ENCODE results near the gene SHISAL2A. TPM values are rescaled to one million over a fixed set of nuclear protein-coding genes. Genes with fewer than 3 reads are reported as not detected.
A peak's percentile ranks its signal among the peaks of the same experiment; 100 is the strongest.

The SHISAL2A gene
- total and polyA plus RNA-seq, 4 donors, result 0.14 to 0.33 (median 0.22) TPM; not detected in 1

DNA sequence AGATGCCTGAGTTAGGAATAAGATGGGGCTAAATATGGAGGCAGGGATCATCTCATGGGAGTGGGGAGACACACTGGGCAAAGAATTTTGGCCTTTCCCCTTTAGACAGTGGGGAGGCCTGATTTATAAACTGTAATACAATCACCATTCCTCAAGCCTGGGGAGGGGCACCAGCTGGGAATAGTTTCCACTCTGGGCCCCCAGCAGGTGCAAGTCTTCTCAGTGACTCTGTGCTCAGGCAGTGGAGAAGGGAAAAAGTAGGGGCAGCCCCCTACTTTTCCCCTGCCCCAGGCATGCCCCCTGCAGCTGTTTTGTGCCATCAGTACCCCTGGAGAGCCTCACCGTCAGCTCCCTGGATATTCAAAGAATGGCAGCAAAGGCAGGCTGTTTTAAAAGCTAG is 46.1 kb downstream of the SHISAL2A start:
- TF ChIP-seq, protein P1, sequence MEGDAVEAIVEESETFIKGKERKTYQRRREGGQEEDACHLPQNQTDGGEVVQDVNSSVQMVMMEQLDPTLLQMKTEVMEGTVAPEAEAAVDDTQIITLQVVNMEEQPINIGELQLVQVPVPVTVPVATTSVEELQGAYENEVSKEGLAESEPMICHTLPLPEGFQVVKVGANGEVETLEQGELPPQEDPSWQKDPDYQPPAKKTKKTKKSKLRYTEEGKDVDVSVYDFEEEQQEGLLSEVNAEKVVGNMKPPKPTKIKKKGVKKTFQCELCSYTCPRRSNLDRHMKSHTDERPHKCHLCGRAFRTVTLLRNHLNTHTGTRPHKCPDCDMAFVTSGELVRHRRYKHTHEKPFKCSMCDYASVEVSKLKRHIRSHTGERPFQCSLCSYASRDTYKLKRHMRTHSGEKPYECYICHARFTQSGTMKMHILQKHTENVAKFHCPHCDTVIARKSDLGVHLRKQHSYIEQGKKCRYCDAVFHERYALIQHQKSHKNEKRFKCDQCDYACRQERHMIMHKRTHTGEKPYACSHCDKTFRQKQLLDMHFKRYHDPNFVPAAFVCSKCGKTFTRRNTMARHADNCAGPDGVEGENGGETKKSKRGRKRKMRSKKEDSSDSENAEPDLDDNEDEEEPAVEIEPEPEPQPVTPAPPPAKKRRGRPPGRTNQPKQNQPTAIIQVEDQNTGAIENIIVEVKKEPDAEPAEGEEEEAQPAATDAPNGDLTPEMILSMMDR (IDR thresholded peaks at IDR 0.05; ENCODE audit: low read depth, low read length, missing input control), result no peak
- TF ChIP-seq NR2F2 (IDR thresholded peaks at IDR 0.05), result no peak
- TF ChIP-seq SP1 (IDR thresholded peaks at IDR 0.05), result no peak
- no peak for TF ChIP-seq EGR1 (IDR thresholded peaks at IDR 0.05; ENCODE audit: low read depth in 2 of 2)
- TF ChIP-seq JUND (IDR thresholded peaks at IDR 0.05), result no peak
- no peak for TF ChIP-seq RAD21 (IDR thresholded peaks at IDR 0.05)
- TF ChIP-seq, protein P2, sequence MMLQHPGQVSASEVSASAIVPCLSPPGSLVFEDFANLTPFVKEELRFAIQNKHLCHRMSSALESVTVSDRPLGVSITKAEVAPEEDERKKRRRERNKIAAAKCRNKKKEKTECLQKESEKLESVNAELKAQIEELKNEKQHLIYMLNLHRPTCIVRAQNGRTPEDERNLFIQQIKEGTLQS (IDR thresholded peaks at IDR 0.05), result no peak
- no peak for TF ChIP-seq TAF1 (conservative IDR thresholded peaks at IDR 0.05)
- TF ChIP-seq FOXA2 (IDR thresholded peaks at IDR 0.05), result no peak
- no peak for TF ChIP-seq FOXA1 (IDR thresholded peaks at IDR 0.05)
- no peak for TF ChIP-seq YY1 (IDR thresholded peaks at IDR 0.05)
- TF ChIP-seq HNF4A (conservative IDR thresholded peaks at IDR 0.05), result no peak
- TF ChIP-seq, protein P3, sequence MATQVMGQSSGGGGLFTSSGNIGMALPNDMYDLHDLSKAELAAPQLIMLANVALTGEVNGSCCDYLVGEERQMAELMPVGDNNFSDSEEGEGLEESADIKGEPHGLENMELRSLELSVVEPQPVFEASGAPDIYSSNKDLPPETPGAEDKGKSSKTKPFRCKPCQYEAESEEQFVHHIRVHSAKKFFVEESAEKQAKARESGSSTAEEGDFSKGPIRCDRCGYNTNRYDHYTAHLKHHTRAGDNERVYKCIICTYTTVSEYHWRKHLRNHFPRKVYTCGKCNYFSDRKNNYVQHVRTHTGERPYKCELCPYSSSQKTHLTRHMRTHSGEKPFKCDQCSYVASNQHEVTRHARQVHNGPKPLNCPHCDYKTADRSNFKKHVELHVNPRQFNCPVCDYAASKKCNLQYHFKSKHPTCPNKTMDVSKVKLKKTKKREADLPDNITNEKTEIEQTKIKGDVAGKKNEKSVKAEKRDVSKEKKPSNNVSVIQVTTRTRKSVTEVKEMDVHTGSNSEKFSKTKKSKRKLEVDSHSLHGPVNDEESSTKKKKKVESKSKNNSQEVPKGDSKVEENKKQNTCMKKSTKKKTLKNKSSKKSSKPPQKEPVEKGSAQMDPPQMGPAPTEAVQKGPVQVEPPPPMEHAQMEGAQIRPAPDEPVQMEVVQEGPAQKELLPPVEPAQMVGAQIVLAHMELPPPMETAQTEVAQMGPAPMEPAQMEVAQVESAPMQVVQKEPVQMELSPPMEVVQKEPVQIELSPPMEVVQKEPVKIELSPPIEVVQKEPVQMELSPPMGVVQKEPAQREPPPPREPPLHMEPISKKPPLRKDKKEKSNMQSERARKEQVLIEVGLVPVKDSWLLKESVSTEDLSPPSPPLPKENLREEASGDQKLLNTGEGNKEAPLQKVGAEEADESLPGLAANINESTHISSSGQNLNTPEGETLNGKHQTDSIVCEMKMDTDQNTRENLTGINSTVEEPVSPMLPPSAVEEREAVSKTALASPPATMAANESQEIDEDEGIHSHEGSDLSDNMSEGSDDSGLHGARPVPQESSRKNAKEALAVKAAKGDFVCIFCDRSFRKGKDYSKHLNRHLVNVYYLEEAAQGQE (IDR thresholded peaks at IDR 0.05), result no peak
- Histone ChIP-seq H3K4me1 (ENCODE audit: control insufficient read depth in 4 of 4, insufficient read depth in 4 of 4, low read length in 3 of 4) (peaks cover 5 to 26% (median 21%) of the 10 kb centered on the region in 4 donors), H3K27ac (ENCODE audit: low read depth in 1 of 2, low read length in 2 of 2) (no peak overlapping the region), H3K27me3 (ENCODE audit: control insufficient read depth in 4 of 4, insufficient read depth in 4 of 4, low read length in 3 of 4) (no peaks in the 10 kb centered on the region), H3K36me3 (ENCODE audit: control insufficient read depth in 4 of 4, insufficient read depth in 3 of 4, low read depth in 1 of 4, low read length in 3 of 4) (no peaks in the 10 kb centered on the region), H3K4me3 (ENCODE audit: low read depth in 1 of 3, low read length in 3 of 3) (no peak overlapping the region), H3K9ac (ENCODE audit: low read depth in 1 of 2, low read length in 2 of 2) (no peak overlapping the region), H3K9me3 (ENCODE audit: control insufficient read depth in 4 of 4, low read length in 3 of 4) (no peaks in the 10 kb centered on the region)
- no peak for DNase-seq (ENCODE audit: low spot score)
- WGBS, result 98% methylated on average over 1 of the region's 1 CpG

DNA sequence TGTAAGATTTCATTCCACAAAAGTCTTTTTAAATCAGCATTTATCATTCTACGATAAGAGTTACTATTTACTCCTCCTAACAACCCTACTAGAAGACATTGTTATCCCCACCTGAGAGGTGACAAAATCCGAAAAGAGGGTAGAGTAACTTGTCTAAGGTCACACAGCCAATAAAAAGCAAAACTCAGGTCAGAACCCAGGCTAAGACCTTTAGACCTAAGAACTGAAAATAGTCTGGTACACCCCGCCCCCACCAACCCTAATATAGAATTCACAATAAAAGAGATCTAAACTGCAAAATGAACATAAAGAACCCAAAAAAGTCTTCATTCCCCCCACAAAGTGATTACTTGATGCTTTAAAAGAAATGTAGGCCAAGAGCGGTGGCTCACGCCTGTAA is 46.5 kb downstream of the SHISAL2A start:
- Histone ChIP-seq H3K9ac (ENCODE audit: low read depth in 1 of 2, low read length in 2 of 2) (no peak overlapping the region), H3K9me3 (ENCODE audit: control insufficient read depth in 4 of 4, low read length in 3 of 4) (no peaks in the 10 kb centered on the region), H3K36me3 (ENCODE audit: control insufficient read depth in 4 of 4, insufficient read depth in 3 of 4, low read depth in 1 of 4, low read length in 3 of 4) (no peaks in the 10 kb centered on the region), H3K4me3 (ENCODE audit: low read depth in 1 of 3, low read length in 3 of 3) (no peak overlapping the region), H3K27me3 (ENCODE audit: control insufficient read depth in 4 of 4, insufficient read depth in 4 of 4, low read length in 3 of 4) (no peaks in the 10 kb centered on the region), H3K27ac (ENCODE audit: low read depth in 1 of 2, low read length in 2 of 2) (no peak overlapping the region), H3K4me1 (ENCODE audit: control insufficient read depth in 4 of 4, insufficient read depth in 4 of 4, low read length in 3 of 4) (peaks cover 5 to 26% (median 21%) of the 10 kb centered on the region in 4 donors)
- WGBS, result 80% methylated on average over 5 of the region's 5 CpGs
- DNase-seq (ENCODE audit: low spot score), result no peak
- TF ChIP-seq FOXA2 (IDR thresholded peaks at IDR 0.05) (no peak), HNF4A (conservative IDR thresholded peaks at IDR 0.05) (peak; percentile 68 to 75), YY1 (IDR thresholded peaks at IDR 0.05) (no peak), HNF4G (IDR thresholded peaks at IDR 0.05) (peak; percentile 51), RXRA (IDR thresholded peaks at IDR 0.05) (peak; percentile 29 to 36), SP1 (IDR thresholded peaks at IDR 0.05) (peak; percentile 42), TAF1 (conservative IDR thresholded peaks at IDR 0.05) (no peak), FOXA1 (IDR thresholded peaks at IDR 0.05) (no peak), RAD21 (IDR thresholded peaks at IDR 0.05) (peak in 1 of 2 donors; percentile 17)
- TF ChIP-seq, protein P3 (IDR thresholded peaks at IDR 0.05), result no peak
- TF ChIP-seq, protein P1 (IDR thresholded peaks at IDR 0.05; ENCODE audit: low read depth, low read length, missing input control), result no peak
- TF ChIP-seq, protein P4, sequence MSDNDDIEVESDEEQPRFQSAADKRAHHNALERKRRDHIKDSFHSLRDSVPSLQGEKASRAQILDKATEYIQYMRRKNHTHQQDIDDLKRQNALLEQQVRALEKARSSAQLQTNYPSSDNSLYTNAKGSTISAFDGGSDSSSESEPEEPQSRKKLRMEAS (IDR thresholded peaks at IDR 0.05), result no peak
- TF ChIP-seq, protein P2 (IDR thresholded peaks at IDR 0.05), result no peak
- TF ChIP-seq, protein P5, sequence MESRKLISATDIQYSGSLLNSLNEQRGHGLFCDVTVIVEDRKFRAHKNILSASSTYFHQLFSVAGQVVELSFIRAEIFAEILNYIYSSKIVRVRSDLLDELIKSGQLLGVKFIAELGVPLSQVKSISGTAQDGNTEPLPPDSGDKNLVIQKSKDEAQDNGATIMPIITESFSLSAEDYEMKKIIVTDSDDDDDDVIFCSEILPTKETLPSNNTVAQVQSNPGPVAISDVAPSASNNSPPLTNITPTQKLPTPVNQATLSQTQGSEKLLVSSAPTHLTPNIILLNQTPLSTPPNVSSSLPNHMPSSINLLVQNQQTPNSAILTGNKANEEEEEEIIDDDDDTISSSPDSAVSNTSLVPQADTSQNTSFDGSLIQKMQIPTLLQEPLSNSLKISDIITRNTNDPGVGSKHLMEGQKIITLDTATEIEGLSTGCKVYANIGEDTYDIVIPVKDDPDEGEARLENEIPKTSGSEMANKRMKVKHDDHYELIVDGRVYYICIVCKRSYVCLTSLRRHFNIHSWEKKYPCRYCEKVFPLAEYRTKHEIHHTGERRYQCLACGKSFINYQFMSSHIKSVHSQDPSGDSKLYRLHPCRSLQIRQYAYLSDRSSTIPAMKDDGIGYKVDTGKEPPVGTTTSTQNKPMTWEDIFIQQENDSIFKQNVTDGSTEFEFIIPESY (IDR thresholded peaks at IDR 0.05), result no peak

Data from liver (tissue), 9 donors.